ENCODE results near the gene KIZ.

Gene KIZ

DNA sequence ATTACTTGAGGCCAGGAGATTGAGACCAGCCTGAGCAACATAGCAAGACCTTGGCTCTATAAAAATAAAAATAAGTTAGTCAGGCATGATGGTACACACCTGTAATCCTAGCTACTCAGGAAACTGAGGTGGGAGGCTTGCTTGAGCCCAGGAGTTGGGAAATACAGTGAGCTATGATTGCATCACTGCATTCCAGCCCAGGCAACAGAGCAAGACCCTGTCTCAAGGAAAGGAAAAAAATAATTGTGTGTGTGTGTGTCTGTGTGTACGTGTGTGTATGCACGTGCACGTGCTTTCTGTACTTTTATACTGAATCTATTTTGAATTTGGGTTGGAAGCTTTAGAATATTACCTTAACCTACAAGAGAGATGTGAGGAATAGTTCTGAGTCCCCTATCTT is 58.9 kb downstream of the KIZ start:
- Histone ChIP-seq H3K27ac (ENCODE audit: low read depth in 2 of 2, low read length in 2 of 2) (no peak overlapping the region), H3K9me3 (ENCODE audit: control insufficient read depth in 2 of 2, low read length in 2 of 2) (no peaks in the 10 kb centered on the region), H3K9ac (ENCODE audit: low read depth in 1 of 2, low read length in 2 of 2) (no peak overlapping the region), H3K27me3 (ENCODE audit: control insufficient read depth in 2 of 2, insufficient read depth in 2 of 2, low read length in 2 of 2) (no peaks in the 10 kb centered on the region), H3K4me3 (ENCODE audit: low read length in 2 of 2) (no peak overlapping the region), H3K36me3 (ENCODE audit: control insufficient read depth in 2 of 2, insufficient read depth in 2 of 2, low read length in 2 of 2) (peaks cover 0 to 2% of the 10 kb centered on the region in 2 donors), H3K4me1 (ENCODE audit: control insufficient read depth in 2 of 2, insufficient read depth in 2 of 2, low read length in 2 of 2) (no peaks in the 10 kb centered on the region)

DNA sequence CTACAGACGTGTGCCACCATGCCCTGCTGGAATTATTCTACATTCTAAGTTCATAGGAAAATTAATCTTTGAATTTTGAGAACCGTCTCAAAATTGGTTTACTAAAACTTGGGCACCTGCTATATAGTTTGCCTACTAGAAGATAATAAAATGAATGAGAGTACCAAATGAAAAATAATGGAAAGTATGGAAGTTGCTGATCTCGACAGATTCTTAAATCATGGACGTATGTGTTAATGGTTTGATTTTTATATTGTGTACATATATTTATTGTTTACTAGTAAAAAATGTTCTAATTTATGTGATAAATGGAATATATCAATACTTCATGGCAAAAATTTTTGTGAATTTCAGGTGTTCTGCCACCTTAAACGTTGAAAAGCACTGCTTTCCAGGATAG is 60.0 kb downstream of the KIZ start:
- Histone ChIP-seq H3K9me3 (ENCODE audit: control insufficient read depth in 2 of 2, low read length in 2 of 2) (no peaks in the 10 kb centered on the region), H3K4me1 (ENCODE audit: control insufficient read depth in 2 of 2, insufficient read depth in 2 of 2, low read length in 2 of 2) (no peaks in the 10 kb centered on the region), H3K27me3 (ENCODE audit: control insufficient read depth in 2 of 2, insufficient read depth in 2 of 2, low read length in 2 of 2) (no peaks in the 10 kb centered on the region), H3K9ac (ENCODE audit: low read depth in 1 of 2, low read length in 2 of 2) (no peak overlapping the region), H3K4me3 (ENCODE audit: low read length in 2 of 2) (no peak overlapping the region), H3K27ac (ENCODE audit: low read depth in 2 of 2, low read length in 2 of 2) (no peak overlapping the region), H3K36me3 (ENCODE audit: control insufficient read depth in 2 of 2, insufficient read depth in 2 of 2, low read length in 2 of 2) (peaks cover 0 to 2% of the 10 kb centered on the region in 2 donors)

DNA sequence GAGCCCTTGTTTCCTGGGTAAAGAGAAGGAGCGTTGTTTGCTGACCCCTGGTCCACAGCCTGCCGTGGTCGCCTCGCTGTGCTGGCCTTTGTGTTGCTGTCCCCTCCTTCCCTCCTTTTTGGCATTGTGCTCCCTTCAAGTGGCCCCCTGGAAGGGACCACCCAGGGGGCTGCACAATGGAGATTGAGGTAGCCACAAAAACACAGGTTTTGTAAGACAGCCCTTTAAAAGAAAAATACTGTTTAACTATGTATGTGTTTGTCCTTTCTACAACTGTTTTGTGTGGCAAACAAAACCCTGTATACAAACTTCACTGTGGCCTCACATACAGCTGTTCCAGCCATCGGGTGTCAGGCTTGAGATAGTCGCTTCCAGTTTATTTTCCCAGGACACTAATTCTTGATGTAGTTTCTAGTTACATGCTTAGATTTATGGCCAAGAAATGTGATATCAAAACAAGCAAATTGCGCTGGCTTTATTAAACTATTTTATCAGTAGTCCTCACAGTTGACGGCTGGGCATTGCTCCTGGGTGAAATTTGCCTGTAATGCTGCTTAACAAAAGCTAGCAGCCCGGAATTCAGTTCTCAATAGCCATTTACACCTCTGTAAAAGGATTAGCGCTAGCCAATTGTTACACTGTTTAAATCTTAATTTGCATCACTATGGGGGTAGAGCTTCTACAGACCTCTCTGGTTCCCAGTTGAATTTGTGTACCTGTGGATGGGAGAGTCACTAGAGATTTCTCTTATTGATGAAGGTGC is 64.1 kb downstream of the KIZ start:
- Histone ChIP-seq H3K4me3 (ENCODE audit: low read length in 2 of 2) (no peak overlapping the region), H3K36me3 (ENCODE audit: control insufficient read depth in 2 of 2, insufficient read depth in 2 of 2, low read length in 2 of 2) (peaks cover 0 to 2% of the 10 kb centered on the region in 2 donors), H3K27me3 (ENCODE audit: control insufficient read depth in 2 of 2, insufficient read depth in 2 of 2, low read length in 2 of 2) (no peaks in the 10 kb centered on the region), H3K4me1 (ENCODE audit: control insufficient read depth in 2 of 2, insufficient read depth in 2 of 2, low read length in 2 of 2) (no peaks in the 10 kb centered on the region), H3K27ac (ENCODE audit: low read depth in 2 of 2, low read length in 2 of 2) (no peak overlapping the region), H3K9me3 (ENCODE audit: control insufficient read depth in 2 of 2, low read length in 2 of 2) (no peaks in the 10 kb centered on the region), H3K9ac (ENCODE audit: low read depth in 1 of 2, low read length in 2 of 2) (no peak overlapping the region)

DNA sequence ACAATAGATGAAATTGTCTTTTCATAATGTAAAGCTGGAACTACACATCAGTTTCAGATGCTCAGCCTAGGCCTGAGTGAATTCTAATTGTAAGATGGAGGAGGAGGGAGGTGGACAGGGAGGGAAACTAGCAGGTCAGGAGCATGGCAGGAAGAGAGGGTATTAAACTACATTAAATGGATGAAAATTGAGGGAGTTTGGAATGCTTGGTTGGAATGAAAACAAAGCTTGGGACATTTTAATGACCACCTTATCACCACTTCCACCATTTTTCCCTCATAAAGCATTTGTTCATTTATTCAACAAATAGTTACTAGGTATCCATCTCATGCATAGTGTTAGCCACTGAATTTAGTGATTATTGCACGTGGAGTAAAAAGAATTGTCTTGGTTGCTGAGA is 65.0 kb downstream of the KIZ start:
- Histone ChIP-seq H3K4me1 (ENCODE audit: control insufficient read depth in 2 of 2, insufficient read depth in 2 of 2, low read length in 2 of 2) (no peaks in the 10 kb centered on the region), H3K27me3 (ENCODE audit: control insufficient read depth in 2 of 2, insufficient read depth in 2 of 2, low read length in 2 of 2) (no peaks in the 10 kb centered on the region), H3K4me3 (ENCODE audit: low read length in 2 of 2) (no peak overlapping the region), H3K9me3 (ENCODE audit: control insufficient read depth in 2 of 2, low read length in 2 of 2) (no peaks in the 10 kb centered on the region), H3K36me3 (ENCODE audit: control insufficient read depth in 2 of 2, insufficient read depth in 2 of 2, low read length in 2 of 2) (peaks cover 0 to 2% of the 10 kb centered on the region in 2 donors), H3K27ac (ENCODE audit: low read depth in 2 of 2, low read length in 2 of 2) (no peak overlapping the region), H3K9ac (ENCODE audit: low read depth in 1 of 2, low read length in 2 of 2) (no peak overlapping the region)

DNA sequence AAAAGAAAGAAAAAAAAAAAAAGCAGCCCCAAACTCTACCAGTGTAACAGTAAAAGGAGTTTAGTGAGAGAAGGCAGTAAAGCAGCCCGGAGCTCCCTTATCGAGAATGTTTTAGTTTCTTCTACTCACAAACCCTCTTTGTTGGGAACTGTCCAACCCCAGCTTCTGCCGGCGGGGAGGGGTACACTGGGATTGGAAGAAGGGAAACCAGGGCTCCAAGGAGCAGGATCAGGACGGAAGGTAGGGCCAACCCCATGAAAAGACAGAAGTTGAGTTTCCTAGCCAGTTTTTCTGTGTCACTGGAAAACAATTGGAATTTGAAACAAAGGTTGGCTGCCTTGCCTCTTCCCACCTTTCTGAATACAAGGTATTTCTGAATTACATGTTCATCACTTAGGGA is 66.0 kb downstream of the KIZ start:
- H3K36me3 ChIP-seq (ENCODE audit: control insufficient read depth in 2 of 2, insufficient read depth in 2 of 2, low read length in 2 of 2), result peaks cover 0 to 2% of the 10 kb centered on the region in 2 donors
- no peaks in the 10 kb centered on the region for H3K9me3 ChIP-seq (ENCODE audit: control insufficient read depth in 2 of 2, low read length in 2 of 2)
- no peak overlapping the region for H3K9ac ChIP-seq (ENCODE audit: low read depth in 1 of 2, low read length in 2 of 2)
- H3K27ac ChIP-seq (ENCODE audit: low read depth in 2 of 2, low read length in 2 of 2), result no peak overlapping the region
- no peaks in the 10 kb centered on the region for H3K4me1 ChIP-seq (ENCODE audit: control insufficient read depth in 2 of 2, insufficient read depth in 2 of 2, low read length in 2 of 2)
- H3K4me3 ChIP-seq (ENCODE audit: low read length in 2 of 2), result no peak overlapping the region
- no peaks in the 10 kb centered on the region for H3K27me3 ChIP-seq (ENCODE audit: control insufficient read depth in 2 of 2, insufficient read depth in 2 of 2, low read length in 2 of 2)

DNA sequence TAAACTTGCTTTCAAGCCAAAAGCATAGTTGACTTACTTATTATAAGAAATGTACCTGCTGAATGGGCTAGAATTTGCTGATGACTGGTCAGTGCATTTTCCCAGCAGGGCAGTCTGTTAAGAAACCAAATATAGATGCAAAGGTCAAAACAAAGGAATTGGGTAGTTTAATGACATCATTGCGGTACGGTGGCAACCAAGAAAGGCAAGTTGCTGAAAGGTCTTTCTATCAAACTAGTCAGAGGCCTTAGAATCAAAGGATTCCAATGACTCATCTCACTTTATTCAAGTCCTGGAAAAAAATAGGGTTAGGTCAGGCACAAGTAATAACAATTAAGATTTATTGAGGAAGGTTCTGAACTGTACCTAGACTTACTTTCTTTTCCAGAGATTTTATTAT is 76.4 kb downstream of the KIZ start:
- H3K4me1 ChIP-seq (ENCODE audit: control insufficient read depth in 2 of 2, insufficient read depth in 2 of 2, low read length in 2 of 2), result no peaks in the 10 kb centered on the region
- H3K4me3 ChIP-seq (ENCODE audit: low read length in 2 of 2), result no peak overlapping the region
- peaks cover 0 to 2% of the 10 kb centered on the region in 2 donors for H3K36me3 ChIP-seq (ENCODE audit: control insufficient read depth in 2 of 2, insufficient read depth in 2 of 2, low read length in 2 of 2)
- H3K27ac ChIP-seq (ENCODE audit: low read depth in 2 of 2, low read length in 2 of 2), result no peak overlapping the region
- no peak overlapping the region for H3K9ac ChIP-seq (ENCODE audit: low read depth in 1 of 2, low read length in 2 of 2)
- no peaks in the 10 kb centered on the region for H3K9me3 ChIP-seq (ENCODE audit: control insufficient read depth in 2 of 2, low read length in 2 of 2)
- no peaks in the 10 kb centered on the region for H3K27me3 ChIP-seq (ENCODE audit: control insufficient read depth in 2 of 2, insufficient read depth in 2 of 2, low read length in 2 of 2)

DNA sequence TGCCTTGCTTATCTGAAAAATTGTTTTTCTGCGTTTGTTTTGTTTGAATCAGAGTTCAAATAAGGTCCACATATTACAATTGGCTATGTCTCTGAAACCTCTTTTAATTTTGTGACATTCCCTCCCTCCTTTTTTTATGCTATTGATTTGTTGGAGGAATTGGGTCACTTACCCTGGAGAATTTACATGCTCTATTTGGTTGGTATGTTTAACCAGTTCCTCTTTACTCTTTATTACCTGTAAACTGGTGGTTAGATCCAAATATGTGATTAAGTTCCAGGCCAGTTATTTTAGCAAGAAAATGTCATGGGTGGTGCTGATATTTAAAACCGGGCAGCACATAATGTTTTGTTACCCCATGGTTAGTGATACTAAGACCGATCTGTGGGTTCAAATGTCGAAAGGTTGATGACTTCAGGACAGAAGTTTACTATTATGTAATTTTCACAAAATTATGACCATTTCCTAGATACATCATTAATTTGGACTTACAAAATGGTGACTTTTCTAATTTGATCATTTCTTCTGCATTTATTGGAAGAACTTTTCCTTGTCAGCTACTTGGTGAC is 77.3 kb downstream of the KIZ start:
- Histone ChIP-seq H3K27ac (ENCODE audit: low read depth in 2 of 2, low read length in 2 of 2) (no peak overlapping the region), H3K4me1 (ENCODE audit: control insufficient read depth in 2 of 2, insufficient read depth in 2 of 2, low read length in 2 of 2) (no peaks in the 10 kb centered on the region), H3K36me3 (ENCODE audit: control insufficient read depth in 2 of 2, insufficient read depth in 2 of 2, low read length in 2 of 2) (peaks cover 0 to 2% of the 10 kb centered on the region in 2 donors), H3K27me3 (ENCODE audit: control insufficient read depth in 2 of 2, insufficient read depth in 2 of 2, low read length in 2 of 2) (no peaks in the 10 kb centered on the region), H3K9ac (ENCODE audit: low read depth in 1 of 2, low read length in 2 of 2) (no peak overlapping the region), H3K4me3 (ENCODE audit: low read length in 2 of 2) (no peak overlapping the region), H3K9me3 (ENCODE audit: control insufficient read depth in 2 of 2, low read length in 2 of 2) (no peaks in the 10 kb centered on the region)

DNA sequence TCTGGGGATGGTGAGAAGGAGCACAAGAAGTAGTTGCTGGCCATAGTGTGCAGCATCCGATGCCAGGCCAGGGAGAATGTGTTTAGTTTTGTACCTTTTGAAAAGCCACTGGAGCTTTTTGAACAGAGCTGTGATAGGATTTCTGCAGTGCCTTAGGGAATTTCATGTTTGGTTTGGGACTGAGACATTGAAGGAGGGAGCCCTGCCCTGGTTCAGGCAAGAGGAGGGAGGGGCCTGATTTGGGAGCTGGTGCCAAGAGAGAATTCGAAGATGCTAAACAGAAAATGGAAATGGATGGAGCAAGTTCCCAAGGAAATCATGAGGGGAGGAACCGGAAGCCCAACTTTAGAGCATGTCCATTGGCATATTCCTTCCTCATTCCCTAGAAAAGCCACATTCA is 80.7 kb downstream of the KIZ start:
- H3K9me3 ChIP-seq (ENCODE audit: control insufficient read depth in 2 of 2, low read length in 2 of 2), result no peaks in the 10 kb centered on the region
- H3K9ac ChIP-seq (ENCODE audit: low read depth in 1 of 2, low read length in 2 of 2), result no peak overlapping the region
- no peaks in the 10 kb centered on the region for H3K27me3 ChIP-seq (ENCODE audit: control insufficient read depth in 2 of 2, insufficient read depth in 2 of 2, low read length in 2 of 2)
- peaks cover 0 to 2% of the 10 kb centered on the region in 2 donors for H3K36me3 ChIP-seq (ENCODE audit: control insufficient read depth in 2 of 2, insufficient read depth in 2 of 2, low read length in 2 of 2)
- no peak overlapping the region for H3K27ac ChIP-seq (ENCODE audit: low read depth in 2 of 2, low read length in 2 of 2)
- H3K4me1 ChIP-seq (ENCODE audit: control insufficient read depth in 2 of 2, insufficient read depth in 2 of 2, low read length in 2 of 2), result no peaks in the 10 kb centered on the region
- no peak overlapping the region for H3K4me3 ChIP-seq (ENCODE audit: low read length in 2 of 2)

DNA sequence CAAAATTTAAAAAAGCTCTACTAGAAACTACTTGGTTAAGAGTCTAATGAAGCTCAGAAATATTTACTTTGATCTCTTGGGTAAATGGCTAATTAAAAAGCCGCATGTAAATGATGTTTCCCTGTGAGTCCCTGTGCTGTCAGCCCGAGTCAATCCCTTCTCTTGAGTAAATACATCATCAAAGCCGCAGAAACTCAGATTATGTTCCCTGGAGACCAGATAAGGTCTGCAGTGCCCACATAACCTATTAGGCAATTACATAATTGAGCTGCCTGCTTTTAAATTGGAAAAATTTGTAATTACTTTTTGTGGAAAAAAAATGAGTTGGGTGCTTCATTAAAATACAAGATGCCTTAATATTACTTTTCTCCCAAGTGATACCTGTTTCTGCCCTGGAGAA is 83.1 kb downstream of the KIZ start:
- Histone ChIP-seq H3K27me3 (ENCODE audit: control insufficient read depth in 2 of 2, insufficient read depth in 2 of 2, low read length in 2 of 2) (no peaks in the 10 kb centered on the region), H3K9ac (ENCODE audit: low read depth in 1 of 2, low read length in 2 of 2) (no peak overlapping the region), H3K27ac (ENCODE audit: low read depth in 2 of 2, low read length in 2 of 2) (no peak overlapping the region), H3K36me3 (ENCODE audit: control insufficient read depth in 2 of 2, insufficient read depth in 2 of 2, low read length in 2 of 2) (peaks cover 0 to 2% of the 10 kb centered on the region in 2 donors), H3K9me3 (ENCODE audit: control insufficient read depth in 2 of 2, low read length in 2 of 2) (no peaks in the 10 kb centered on the region), H3K4me3 (ENCODE audit: low read length in 2 of 2) (no peak overlapping the region), H3K4me1 (ENCODE audit: control insufficient read depth in 2 of 2, insufficient read depth in 2 of 2, low read length in 2 of 2) (no peaks in the 10 kb centered on the region)

DNA sequence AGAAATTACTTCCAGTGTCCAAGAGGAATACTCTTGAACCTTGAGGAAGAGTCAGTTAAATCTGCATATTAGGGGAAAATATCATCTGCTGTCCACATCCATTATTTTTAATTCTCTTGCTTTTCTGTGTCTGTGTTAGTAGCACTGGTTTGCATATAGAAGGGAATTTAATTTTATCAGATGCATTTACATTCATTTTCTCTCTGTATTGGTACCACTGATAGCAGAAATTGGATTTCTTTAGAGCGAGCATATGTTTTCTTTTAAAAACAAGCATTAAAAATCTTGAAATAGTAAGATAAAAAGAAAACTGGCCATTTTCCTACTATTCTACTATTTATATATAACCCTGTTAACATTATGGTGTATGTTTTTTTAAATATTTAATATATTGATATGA is 83.8 kb downstream of the KIZ start:
- Histone ChIP-seq H3K4me1 (ENCODE audit: control insufficient read depth in 2 of 2, insufficient read depth in 2 of 2, low read length in 2 of 2) (no peaks in the 10 kb centered on the region), H3K9me3 (ENCODE audit: control insufficient read depth in 2 of 2, low read length in 2 of 2) (no peaks in the 10 kb centered on the region), H3K36me3 (ENCODE audit: control insufficient read depth in 2 of 2, insufficient read depth in 2 of 2, low read length in 2 of 2) (peaks cover 0 to 2% of the 10 kb centered on the region in 2 donors), H3K9ac (ENCODE audit: low read depth in 1 of 2, low read length in 2 of 2) (no peak overlapping the region), H3K27ac (ENCODE audit: low read depth in 2 of 2, low read length in 2 of 2) (no peak overlapping the region), H3K27me3 (ENCODE audit: control insufficient read depth in 2 of 2, insufficient read depth in 2 of 2, low read length in 2 of 2) (no peaks in the 10 kb centered on the region), H3K4me3 (ENCODE audit: low read length in 2 of 2) (no peak overlapping the region)

All from mucosa of rectum (tissue), 2 donors.